ENCODE results near the gene GTF3C4. TPM values are rescaled to one million over a fixed set of nuclear protein-coding genes. Genes with fewer than 3 reads are reported as not detected.

The GTF3C4 gene
- total RNA-seq, 1 donor from 2014 or later: 27.9 TPM

- H3K9ac ChIP-seq (ENCODE audit: low read length): no peak overlapping the region
- H3K27me3 ChIP-seq (ENCODE audit: insufficient read depth, low read length): peaks cover 7% of the 10 kb centered on the region
- no peaks in the 10 kb centered on the region for H3K79me2 ChIP-seq (ENCODE audit: insufficient read depth, low read length)
- no peak overlapping the region for H3K4me2 ChIP-seq (ENCODE audit: low read length)
- no peak overlapping the region for H3K4me3 ChIP-seq (ENCODE audit: insufficient read depth, low read depth, low read length)
- H3K9me3 ChIP-seq (ENCODE audit: insufficient read depth, low read depth, low read length): no peaks in the 10 kb centered on the region
- H3K27ac ChIP-seq (ENCODE audit: low read depth, low read length): no peak overlapping the region
- Mint-ChIP-seq H3K4me1 (ENCODE audit: low read depth, unreplicated experiment) (no peaks in the 10 kb centered on the region), H3K9me3 (ENCODE audit: unreplicated experiment) (peaks cover 8% of the 10 kb centered on the region), H3K36me3 (ENCODE audit: low read depth, unreplicated experiment) (no peaks in the 10 kb centered on the region), H3K4me3 (ENCODE audit: unreplicated experiment) (no peak overlapping the region), H3K27ac (ENCODE audit: unreplicated experiment) (no peak overlapping the region), H3K27me3 (ENCODE audit: low read depth, unreplicated experiment) (peaks cover 41% of the 10 kb centered on the region)
- H3K4me1 ChIP-seq (ENCODE audit: insufficient read depth, low read length): no peaks in the 10 kb centered on the region
- DNase-seq (ENCODE audit: low read depth) (no peak), FAIRE-seq (no peak)
- H3K36me3 ChIP-seq (ENCODE audit: insufficient read depth, low read length): no peaks in the 10 kb centered on the region
- no peak overlapping the region for H2AFZ ChIP-seq (ENCODE audit: low read depth, low read length)
- H4K20me1 ChIP-seq (ENCODE audit: insufficient read depth, low read length): no peaks in the 10 kb centered on the region
- TF ChIP-seq CTCF (IDR thresholded peaks at IDR 0.05; ENCODE audit: insufficient read depth, low read depth, low read length) (no peak), EZH2 (IDR thresholded peaks at IDR 0.05; ENCODE audit: insufficient read depth, low read length) (no peak)
Measured at GRCh38 chr9:132726576-132727130, 56.4 kb downstream of the GTF3C4 start.

- FAIRE-seq: no peak
- Histone ChIP-seq H3K9ac (ENCODE audit: low read length) (no peak overlapping the region), H3K4me3 (ENCODE audit: insufficient read depth, low read depth, low read length) (no peak overlapping the region), H2AFZ (ENCODE audit: low read depth, low read length) (no peak overlapping the region), H3K4me1 (ENCODE audit: insufficient read depth, low read length) (no peaks in the 10 kb centered on the region), H4K20me1 (ENCODE audit: insufficient read depth, low read length) (no peaks in the 10 kb centered on the region), H3K4me2 (ENCODE audit: low read length) (no peak overlapping the region), H3K27me3 (ENCODE audit: insufficient read depth, low read length) (peaks cover 13% of the 10 kb centered on the region), H3K9me3 (ENCODE audit: insufficient read depth, low read depth, low read length) (no peaks in the 10 kb centered on the region), H3K79me2 (ENCODE audit: insufficient read depth, low read length) (no peaks in the 10 kb centered on the region), H3K27ac (ENCODE audit: low read depth, low read length) (no peak overlapping the region), H3K36me3 (ENCODE audit: insufficient read depth, low read length) (no peaks in the 10 kb centered on the region)
- no peak overlapping the region for H3K27ac Mint-ChIP-seq (ENCODE audit: unreplicated experiment)
- peaks cover 8% of the 10 kb centered on the region for H3K9me3 Mint-ChIP-seq (ENCODE audit: unreplicated experiment)
- H3K27me3 Mint-ChIP-seq (ENCODE audit: low read depth, unreplicated experiment): peaks cover 39% of the 10 kb centered on the region
- TF ChIP-seq EZH2 (IDR thresholded peaks at IDR 0.05; ENCODE audit: insufficient read depth, low read length): no peak
- TF ChIP-seq CTCF (IDR thresholded peaks at IDR 0.05; ENCODE audit: insufficient read depth, low read depth, low read length): no peak
- no peak for DNase-seq (ENCODE audit: low read depth)
- H3K4me1 Mint-ChIP-seq (ENCODE audit: low read depth, unreplicated experiment): peaks cover 9% of the 10 kb centered on the region
- H3K4me3 Mint-ChIP-seq (ENCODE audit: unreplicated experiment): no peak overlapping the region
- H3K36me3 Mint-ChIP-seq (ENCODE audit: low read depth, unreplicated experiment): no peaks in the 10 kb centered on the region
Measured at GRCh38 chr9:132728071-132728470, 57.8 kb downstream of the GTF3C4 start.

GRCh38 chr9:132728497-132728896, 58.2 kb downstream of the GTF3C4 start:
- no peak overlapping the region for H3K27ac ChIP-seq (ENCODE audit: low read depth, low read length)
- TF ChIP-seq CTCF (IDR thresholded peaks at IDR 0.05; ENCODE audit: insufficient read depth, low read depth, low read length): no peak
- no peak for TF ChIP-seq EZH2 (IDR thresholded peaks at IDR 0.05; ENCODE audit: insufficient read depth, low read length)
- H3K27me3 ChIP-seq (ENCODE audit: insufficient read depth, low read length): peaks cover 13% of the 10 kb centered on the region
- no peaks in the 10 kb centered on the region for H3K36me3 Mint-ChIP-seq (ENCODE audit: low read depth, unreplicated experiment)
- H3K9me3 Mint-ChIP-seq (ENCODE audit: unreplicated experiment): peaks cover 8% of the 10 kb centered on the region
- H3K27me3 Mint-ChIP-seq (ENCODE audit: low read depth, unreplicated experiment): peaks cover 39% of the 10 kb centered on the region
- H3K4me1 Mint-ChIP-seq (ENCODE audit: low read depth, unreplicated experiment): peaks cover 9% of the 10 kb centered on the region
- H3K4me3 Mint-ChIP-seq (ENCODE audit: unreplicated experiment): no peak overlapping the region
- no peak overlapping the region for H3K27ac Mint-ChIP-seq (ENCODE audit: unreplicated experiment)
- H3K36me3 ChIP-seq (ENCODE audit: insufficient read depth, low read length): no peaks in the 10 kb centered on the region
- H3K79me2 ChIP-seq (ENCODE audit: insufficient read depth, low read length): no peaks in the 10 kb centered on the region
- H3K4me3 ChIP-seq (ENCODE audit: insufficient read depth, low read depth, low read length): no peak overlapping the region
- H2AFZ ChIP-seq (ENCODE audit: low read depth, low read length): no peak overlapping the region
- DNase-seq (ENCODE audit: low read depth) (no peak), FAIRE-seq (no peak)
- H3K9me3 ChIP-seq (ENCODE audit: insufficient read depth, low read depth, low read length): no peaks in the 10 kb centered on the region
- no peak overlapping the region for H3K4me2 ChIP-seq (ENCODE audit: low read length)
- no peak overlapping the region for H3K9ac ChIP-seq (ENCODE audit: low read length)
- no peaks in the 10 kb centered on the region for H3K4me1 ChIP-seq (ENCODE audit: insufficient read depth, low read length)
- no peaks in the 10 kb centered on the region for H4K20me1 ChIP-seq (ENCODE audit: insufficient read depth, low read length)

Data from astrocyte (in vitro differentiated cells and primary cell).